ENCODE data around the gene HOXA1.

HOXA1 gene

DNA sequence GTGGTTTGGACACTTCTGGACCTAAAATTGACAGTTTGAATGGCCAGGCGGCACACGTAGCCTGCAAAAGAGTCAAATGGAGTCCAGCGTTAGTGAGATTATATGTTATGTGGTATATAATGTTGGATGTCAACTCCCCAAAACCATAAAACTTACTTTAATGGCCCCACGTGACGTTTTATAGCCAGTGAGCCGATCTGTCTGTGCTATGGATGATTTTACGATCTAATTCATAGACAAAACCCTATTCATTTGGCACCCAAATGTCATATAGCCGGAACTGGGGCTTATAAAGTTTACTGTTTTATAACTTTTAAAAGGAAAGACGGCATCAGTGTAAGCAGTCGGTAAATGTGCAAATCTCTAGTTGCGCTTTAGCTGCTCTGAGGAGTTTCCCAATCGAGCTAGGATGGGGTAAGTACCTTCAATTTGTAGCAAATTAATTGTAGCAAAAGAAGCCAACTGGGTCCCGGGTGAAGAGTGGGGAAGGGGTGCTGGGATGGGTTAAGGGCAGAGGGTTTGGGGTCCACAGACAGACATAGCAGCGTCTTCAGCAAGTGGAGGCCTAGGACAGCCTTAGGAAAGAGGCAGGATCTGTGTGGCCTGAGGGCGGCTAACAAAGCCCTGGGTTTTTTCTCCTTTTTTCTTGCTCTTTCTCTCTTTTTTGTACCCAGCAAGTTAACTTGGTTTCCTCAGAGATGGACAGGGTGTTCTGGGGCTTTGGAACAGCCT is 44.5 kb upstream of the HOXA1 start:
- TF ChIP-seq, protein P1, sequence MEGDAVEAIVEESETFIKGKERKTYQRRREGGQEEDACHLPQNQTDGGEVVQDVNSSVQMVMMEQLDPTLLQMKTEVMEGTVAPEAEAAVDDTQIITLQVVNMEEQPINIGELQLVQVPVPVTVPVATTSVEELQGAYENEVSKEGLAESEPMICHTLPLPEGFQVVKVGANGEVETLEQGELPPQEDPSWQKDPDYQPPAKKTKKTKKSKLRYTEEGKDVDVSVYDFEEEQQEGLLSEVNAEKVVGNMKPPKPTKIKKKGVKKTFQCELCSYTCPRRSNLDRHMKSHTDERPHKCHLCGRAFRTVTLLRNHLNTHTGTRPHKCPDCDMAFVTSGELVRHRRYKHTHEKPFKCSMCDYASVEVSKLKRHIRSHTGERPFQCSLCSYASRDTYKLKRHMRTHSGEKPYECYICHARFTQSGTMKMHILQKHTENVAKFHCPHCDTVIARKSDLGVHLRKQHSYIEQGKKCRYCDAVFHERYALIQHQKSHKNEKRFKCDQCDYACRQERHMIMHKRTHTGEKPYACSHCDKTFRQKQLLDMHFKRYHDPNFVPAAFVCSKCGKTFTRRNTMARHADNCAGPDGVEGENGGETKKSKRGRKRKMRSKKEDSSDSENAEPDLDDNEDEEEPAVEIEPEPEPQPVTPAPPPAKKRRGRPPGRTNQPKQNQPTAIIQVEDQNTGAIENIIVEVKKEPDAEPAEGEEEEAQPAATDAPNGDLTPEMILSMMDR (IDR thresholded peaks at IDR 0.05) = no peak
- H3K36me3 ChIP-seq (ENCODE audit: control insufficient read depth, insufficient read depth, low read length) = no peaks in the 10 kb centered on the region
- H3K27me3 ChIP-seq (ENCODE audit: control insufficient read depth, insufficient read depth, low read length) = no peaks in the 10 kb centered on the region
- H3K79me2 ChIP-seq = no peaks in the 10 kb centered on the region
- H2AFZ ChIP-seq = no peak overlapping the region
- H3K9ac ChIP-seq = no peak overlapping the region
- H3K4me2 ChIP-seq (ENCODE audit: low read length) = no peak overlapping the region
- H3K4me3 ChIP-seq (ENCODE audit: low read depth, low read length) = no peak overlapping the region
- no peaks in the 10 kb centered on the region for H3K4me1 ChIP-seq
- no peaks in the 10 kb centered on the region for H3K9me3 ChIP-seq (ENCODE audit: control insufficient read depth, low read length)
- H3K27ac ChIP-seq = no peak overlapping the region

DNA sequence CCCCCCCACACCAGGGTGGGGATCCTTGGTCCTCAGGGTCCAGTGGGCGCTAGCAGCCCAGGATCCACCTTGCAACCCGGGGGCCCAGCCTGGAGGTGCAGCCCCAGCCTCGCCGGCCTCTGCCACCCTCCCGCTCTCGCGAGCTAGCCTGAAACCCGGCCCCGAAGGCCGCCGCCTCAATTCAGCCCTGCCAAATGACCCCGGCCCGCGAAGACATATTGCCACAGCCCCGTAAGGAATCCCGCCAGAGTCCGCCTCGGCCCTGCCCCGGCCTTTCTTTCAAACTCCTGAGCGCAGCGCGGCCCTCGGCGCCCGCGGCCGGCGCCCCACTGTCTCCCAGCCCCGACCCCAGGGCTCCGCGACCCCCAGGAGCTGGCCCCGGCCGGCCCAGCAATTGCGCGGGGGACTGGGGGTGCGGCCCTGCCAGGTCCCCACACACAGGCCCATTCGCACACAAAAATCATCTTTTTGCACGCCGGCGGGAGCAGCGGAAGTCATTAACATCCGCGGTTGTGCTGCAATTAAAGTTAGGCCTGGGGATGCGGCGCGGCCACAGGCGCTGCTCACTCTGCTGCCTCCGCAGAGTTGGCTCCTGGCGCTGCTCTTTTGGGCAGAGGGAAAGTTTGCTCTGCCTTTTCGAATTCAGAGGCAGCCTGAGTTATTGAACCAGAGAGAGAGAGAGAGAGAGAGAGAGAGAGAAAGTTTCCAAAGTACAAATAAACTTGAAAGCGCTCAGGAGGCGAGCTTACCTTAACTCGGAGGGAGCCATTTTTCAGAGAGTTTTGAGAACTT is 43.7 kb upstream of the HOXA1 start:
- Histone ChIP-seq H3K36me3 (ENCODE audit: control insufficient read depth, insufficient read depth, low read length) (no peaks in the 10 kb centered on the region), H3K79me2 (no peaks in the 10 kb centered on the region), H3K4me2 (ENCODE audit: low read length) (no peak overlapping the region), H3K27ac (no peak overlapping the region), H3K9ac (no peak overlapping the region), H2AFZ (no peak overlapping the region), H3K9me3 (ENCODE audit: control insufficient read depth, low read length) (no peaks in the 10 kb centered on the region), H3K4me3 (ENCODE audit: low read depth, low read length) (no peak overlapping the region), H3K27me3 (ENCODE audit: control insufficient read depth, insufficient read depth, low read length) (no peaks in the 10 kb centered on the region), H3K4me1 (no peaks in the 10 kb centered on the region)
- TF ChIP-seq, protein P1 (IDR thresholded peaks at IDR 0.05) = no peak

DNA sequence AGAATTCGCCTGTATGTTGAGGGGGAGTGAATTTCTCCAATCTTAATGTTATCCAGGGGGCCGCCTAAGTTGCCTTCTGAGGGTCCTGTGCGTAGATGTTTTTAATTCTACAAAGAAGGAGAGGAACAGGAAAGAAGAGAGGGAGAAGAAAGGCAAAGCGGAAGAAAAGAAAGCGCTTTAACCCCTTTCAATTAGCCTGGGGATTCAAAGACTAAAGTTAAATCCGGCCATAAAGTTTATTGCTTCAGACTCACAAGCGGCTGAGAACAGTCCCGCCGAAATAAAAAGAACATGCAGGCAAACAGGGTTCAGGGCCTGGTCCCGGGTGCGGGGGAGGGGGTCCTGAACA is 43.2 kb upstream of the HOXA1 start:
- H3K9ac ChIP-seq = no peak overlapping the region
- no peaks in the 10 kb centered on the region for H3K9me3 ChIP-seq (ENCODE audit: control insufficient read depth, low read length)
- no peak overlapping the region for H3K4me2 ChIP-seq (ENCODE audit: low read length)
- H3K4me1 ChIP-seq = no peaks in the 10 kb centered on the region
- no peak overlapping the region for H3K4me3 ChIP-seq (ENCODE audit: low read depth, low read length)
- H3K27me3 ChIP-seq (ENCODE audit: control insufficient read depth, insufficient read depth, low read length) = no peaks in the 10 kb centered on the region
- H3K79me2 ChIP-seq = no peaks in the 10 kb centered on the region
- H2AFZ ChIP-seq = no peak overlapping the region
- no peak overlapping the region for H3K27ac ChIP-seq
- H3K36me3 ChIP-seq (ENCODE audit: control insufficient read depth, insufficient read depth, low read length) = no peaks in the 10 kb centered on the region
- TF ChIP-seq, protein P1 (IDR thresholded peaks at IDR 0.05) = no peak

DNA sequence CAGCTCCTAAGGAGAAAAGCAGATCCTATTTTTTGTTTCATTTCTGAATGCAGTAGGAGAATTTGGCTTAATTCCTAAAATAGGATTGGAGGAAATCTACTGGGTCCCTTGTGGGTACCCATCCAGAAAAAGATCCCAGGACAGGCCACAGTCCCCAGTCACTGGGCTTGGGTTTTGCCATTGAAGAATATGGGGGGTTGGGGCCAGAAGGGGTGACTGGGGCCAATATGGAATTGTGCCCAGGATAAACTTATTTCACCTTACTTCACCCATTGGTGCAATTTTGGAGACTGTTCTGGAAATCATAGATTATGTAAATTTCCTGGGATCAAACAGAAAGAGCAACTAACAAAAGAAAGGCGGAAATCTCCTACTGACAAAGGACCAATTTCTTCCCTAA is 42.7 kb upstream of the HOXA1 start:
- H3K9ac ChIP-seq = no peak overlapping the region
- H3K4me1 ChIP-seq = no peaks in the 10 kb centered on the region
- no peak overlapping the region for H3K27ac ChIP-seq

More for the DNA sequence above, 42.7 kb upstream of the HOXA1 start:
- no peaks in the 10 kb centered on the region for H3K36me3 ChIP-seq (ENCODE audit: control insufficient read depth, insufficient read depth, low read length)
- no peak overlapping the region for H3K4me3 ChIP-seq (ENCODE audit: low read depth, low read length)
- H3K79me2 ChIP-seq = no peaks in the 10 kb centered on the region
- H3K27me3 ChIP-seq (ENCODE audit: control insufficient read depth, insufficient read depth, low read length) = no peaks in the 10 kb centered on the region
- H2AFZ ChIP-seq = no peak overlapping the region
- TF ChIP-seq, protein P1 (IDR thresholded peaks at IDR 0.05) = no peak
- H3K4me2 ChIP-seq (ENCODE audit: low read length) = no peak overlapping the region
- H3K9me3 ChIP-seq (ENCODE audit: control insufficient read depth, low read length) = no peaks in the 10 kb centered on the region

Measured in parathyroid adenoma (tissue), 2 donors.